Endothelial cell of umbilical vein (primary cell): ENCODE data around the gene TRERF1. TPM values are rescaled to one million over a fixed set of nuclear protein-coding genes. Genes with fewer than 3 reads are reported as not detected.

Source experiments
- BruUV-seq: library from RNA; stranded (reverse); fragments of 400-500 nt; replicated peaks from 2 replicates; lab custom pipeline; 2021; lab: Mats Ljungman, UMichigan
- CTCF ChIA-PET: fragments of 300-600, 350-600 bp; sonication (Branson Sonifier 250); formaldehyde crosslinking; loops from one replicate; lab custom pipeline; 2021; ENCODE audit warnings: antibody characterized with exemption, inconsistent platforms; lab: Charles Lee
- POLR2A ChIA-PET: fragments of 300-600, 350-600 bp; sonication (Branson Sonifier 250); formaldehyde crosslinking; loops from one replicate; lab custom pipeline; 2021; ENCODE audit warnings: antibody characterized with exemption, inconsistent platforms; lab: Charles Lee
- DNase-seq: peaks from one replicate; pipeline ENCODE4 v3.0.0-alpha.2; 2011; ENCODE audit warnings: low read depth, low spot score
- FAIRE-seq: peaks from 2 replicates; lab custom pipeline; 2011; peaks lifted over from hg19 to GRCh38; lab: Jason Lieb, UNC
- H2AFZ ChIP-seq: 2 replicates; pipeline ENCODE4 v1.6.0; 2012; ENCODE audit warnings: low read depth, low read length, control low read depth, inconsistent platforms
- H3K27ac ChIP-seq: 2 replicates; pipeline ENCODE4 v1.5.1; 2011; ENCODE audit warnings: low read depth, mild to moderate bottlenecking, control low read depth, low read length, moderate library complexity; ENCODE audit not compliant: insufficient read depth
- H3K27me3 ChIP-seq, 2 experiments: 2 replicates each; pipeline versions ENCODE4 v1.6.0 to v1.6.1; 2011; ENCODE audit warnings: low read length in 2 of 2, mixed read lengths in 1 of 2; ENCODE audit not compliant: control insufficient read depth in 2 of 2, insufficient read depth in 2 of 2
- H3K36me3 ChIP-seq, 2 experiments: 2 replicates in 1 of 2; 3 replicates in 1 of 2; pipeline ENCODE4 v1.5.1; 2011; ENCODE audit warnings: low read length in 2 of 2, mild to moderate bottlenecking in 1 of 2, moderate library complexity in 1 of 2; ENCODE audit not compliant: control insufficient read depth in 2 of 2, insufficient read depth in 2 of 2; ENCODE audit errors: extremely low read depth in 1 of 2
- H3K4me1 ChIP-seq: 3 replicates; pipeline ENCODE4 v1.5.1; 2011; ENCODE audit warnings: mild to moderate bottlenecking, low read length; ENCODE audit not compliant: control insufficient read depth, insufficient read depth; ENCODE audit errors: extremely low read depth
- H3K4me2 ChIP-seq: 2 replicates; pipeline ENCODE4 v1.6.1; 2011; ENCODE audit warnings: low read length, control low read depth, mixed read lengths; ENCODE audit not compliant: insufficient read depth
- H3K4me3 ChIP-seq, 3 experiments: fragments of 200-600 bp in 1 of 3; sonication (generic), shearing (Covaris generic) in 1 of 3; replicated peaks in 1 of 3; 2 replicates each; pipeline ENCODE4 v1.5.1; 2011 to 2016; ENCODE audit warnings: control low read depth in 3 of 3, low read length in 3 of 3, mild to moderate bottlenecking in 2 of 3, inconsistent platforms in 1 of 3, low read depth in 1 of 3, moderate library complexity in 1 of 3; ENCODE audit not compliant: insufficient read depth in 1 of 3
- H3K79me2 ChIP-seq: 2 replicates; pipeline ENCODE4 v1.6.0; 2012; ENCODE audit warnings: low read length, inconsistent platforms; ENCODE audit not compliant: control insufficient read depth, insufficient read depth
- H3K9ac ChIP-seq: replicated peaks from 2 replicates; pipeline ENCODE3; 2011; ENCODE audit warnings: low read length, control low read depth; ENCODE audit not compliant: insufficient read depth; ENCODE audit errors: extremely low read depth
- H3K9me1 ChIP-seq: replicated peaks from 3 replicates; pipeline ENCODE4 v1.6.0; 2011; ENCODE audit warnings: mild to moderate bottlenecking, low read length; ENCODE audit not compliant: control insufficient read depth, insufficient read depth; ENCODE audit errors: extremely low read depth
- H3K9me3 ChIP-seq: replicated peaks from 2 replicates; pipeline ENCODE4 v1.5.1; 2012; ENCODE audit warnings: low read length, inconsistent platforms; ENCODE audit not compliant: control insufficient read depth, insufficient read depth
- H4K20me1 ChIP-seq: replicated peaks from 2 replicates; pipeline ENCODE3; 2011; ENCODE audit warnings: mild to moderate bottlenecking, low read length; ENCODE audit not compliant: control insufficient read depth, insufficient read depth; ENCODE audit errors: extremely low read depth
- CTCF ChIP-seq, 2 donors: IDR thresholded peaks; 1 replicate in 1 of 2; 2 replicates in 1 of 2; pipeline ENCODE4 v1.5.1; 2011; ENCODE audit warnings: low read length in 2 of 2, mild to moderate bottlenecking in 2 of 2, moderate library complexity in 2 of 2, control low read depth in 1 of 2, inconsistent platforms in 1 of 2, low read depth in 1 of 2; ENCODE audit not compliant: insufficient read depth in 1 of 2; ENCODE audit errors: extremely low read depth in 1 of 2
- EZH2 ChIP-seq: IDR thresholded peaks from 2 replicates; pipeline ENCODE4 v1.6.1; 2012; ENCODE audit warnings: borderline replicate concordance, low read depth, mild to moderate bottlenecking, moderate library complexity, low read length, inconsistent platforms; ENCODE audit not compliant: severe bottlenecking
- FOS ChIP-seq: IDR thresholded peaks from 2 replicates; pipeline ENCODE4 v1.6.1; 2011; ENCODE audit warnings: mild to moderate bottlenecking, low read length, moderate library complexity, borderline replicate concordance; ENCODE audit not compliant: insufficient read depth
- GATA2 ChIP-seq: IDR thresholded peaks from 2 replicates; pipeline ENCODE4 v1.7.0; 2011; ENCODE audit warnings: low read depth, mild to moderate bottlenecking, moderate library complexity, mixed read lengths, low read length; ENCODE audit not compliant: insufficient read length, insufficient read depth
- JUN ChIP-seq: IDR thresholded peaks from 2 replicates; pipeline ENCODE4 v1.6.1; 2011; ENCODE audit warnings: borderline replicate concordance, low read depth; ENCODE audit not compliant: insufficient read length, insufficient read depth
- MAX ChIP-seq: IDR thresholded peaks from 2 replicates; pipeline ENCODE4 v1.6.1; 2011; ENCODE audit not compliant: insufficient read depth, insufficient read length
- MYC ChIP-seq: IDR thresholded peaks from one replicate; pipeline ENCODE4 v1.6.1; 2011; ENCODE audit warnings: mild to moderate bottlenecking, low read depth, low read length
- POLR2A ChIP-seq: IDR thresholded peaks from 2 replicates; pipeline ENCODE4 v1.6.1; 2012; ENCODE audit warnings: low read depth, mild to moderate bottlenecking, control low read depth, low read length
- POLR2AphosphoS5 ChIP-seq: IDR thresholded peaks from 2 replicates; pipeline ENCODE4 v1.6.1; 2012; ENCODE audit warnings: low read depth, mild to moderate bottlenecking, control low read depth, low read length, moderate library complexity; ENCODE audit not compliant: insufficient read depth
- dilution Hi-C: fragments of 300-500 bp; cut with MboI; formaldehyde crosslinking; loops from one replicate; pipeline ENCODE4 v1.15.0; 2019; ENCODE audit warnings: low sequenced_read_pairs; ENCODE audit not compliant: extremely low pct_ligation_motif_present
- intact Hi-C: fragments of 100-400 bp; cut with micrococcal nuclease; formaldehyde crosslinking; loops from one replicate; pipeline ENCODE4 v1.10.0; 2022
- polyA plus RNA-seq, 4 experiments: library from polyadenylated mRNA; depleted of rRNA in 3 of 4; stranded (reverse) in 3 of 4; unstranded in 1 of 4; fragments of >200 nt; gene quantifications; 2 replicates each; pipeline versions ENCODE4 v1.2.1 to v1.2.3, GENCODE V29; 2011 to 2012; ENCODE audit warnings: missing spikeins in 1 of 4
- total RNA-seq: library from RNA; stranded (reverse); gene quantifications from 2 replicates; pipeline ENCODE4 v1.2.3, GENCODE V29; 2021

Gene TRERF1
- total and polyA plus RNA-seq, 2 donors (not counting 3 experiments of a cell fraction or from before 2014, with no cell fraction given), result 0.73 to 5.5 TPM

- H3K4me2 ChIP-seq, result no peak overlapping the region
- no peaks in the 10 kb centered on the region for H3K9me1 ChIP-seq
- dilution Hi-C loops (no loop called here), intact Hi-C loops (no loop called here)
- BruUV-seq, result no TSS peak
- FAIRE-seq (no peak), DNase-seq (no peak)
- no peaks in the 10 kb centered on the region for H3K9me3 ChIP-seq
- H3K4me3 ChIP-seq, result no peak overlapping the region
- no peaks in the 10 kb centered on the region for H3K27me3 ChIP-seq
- H2AFZ ChIP-seq, result no peak overlapping the region
- H3K9ac ChIP-seq, result no peak overlapping the region
- POLR2A ChIA-PET, result no interaction called here
- H3K79me2 ChIP-seq, result no peaks in the 10 kb centered on the region
- CTCF ChIA-PET, result interaction anchor here (1.6 kb wide), 1 partner anchor 234 kb away, joined by 4 read pairs; no protein-coding TSS in a partner anchor
- TF ChIP-seq MAX, result no peak
- no peak for TF ChIP-seq CTCF (IDR thresholded peaks at IDR 0.05; ENCODE audit: extremely low read depth in 1 of 2, insufficient read depth in 1 of 2, low read depth in 1 of 2, low read length in 2 of 2)
- TF ChIP-seq POLR2A, result no peak
- TF ChIP-seq GATA2, result no peak
- no peak for TF ChIP-seq JUN
- no peak for TF ChIP-seq EZH2
- TF ChIP-seq MYC, result no peak
- TF ChIP-seq FOS, result no peak
- TF ChIP-seq POLR2AphosphoS5, result no peak
- no peaks in the 10 kb centered on the region for H3K36me3 ChIP-seq
- H4K20me1 ChIP-seq, result no peaks in the 10 kb centered on the region
- peaks cover 21% of the 10 kb centered on the region for H3K4me1 ChIP-seq
- no peak overlapping the region for H3K27ac ChIP-seq
These were observed 137.7 kb downstream of the TRERF1 start for GRCh38 chr6:42313941-42314570.
